K562 (cell line): ENCODE data around the gene C3AR1. TPM values are rescaled to one million over a fixed set of nuclear protein-coding genes. Genes with fewer than 3 reads are reported as not detected.
A peak's percentile ranks its signal among the peaks of the same experiment; 100 is the strongest.

Experiments used
- ATF3 ChIP-seq, 2 experiments: fragments of 450-650 bp in 1 of 2; sonication (generic) in 1 of 2; formaldehyde crosslinking in 1 of 2; IDR thresholded peaks in 1 of 2; conservative IDR thresholded peaks in 1 of 2; 2 replicates each; pipeline versions ENCODE4 v1.6.1 to v1.8.1; 2016 to 2023; ENCODE audit warnings: mild to moderate bottlenecking in 2 of 2, moderate library complexity in 2 of 2, inconsistent platforms in 1 of 2, missing genetic modification reagents in 1 of 2
- BRCA1 ChIP-seq, 2 experiments: fragments of 450-650 bp in 1 of 2; sonication (generic) in 1 of 2; formaldehyde crosslinking in 1 of 2; IDR thresholded peaks; 2 replicates each; pipeline versions ENCODE4 v1.5.0 to v1.6.1; 2017 to 2020; ENCODE audit warnings: mild to moderate bottlenecking in 1 of 2, missing genetic modification reagents in 1 of 2
- BRF1 ChIP-seq: IDR thresholded peaks from 3 replicates; pipeline ENCODE4 v1.6.1; 2011; ENCODE audit warnings: borderline replicate concordance, mild to moderate bottlenecking; ENCODE audit not compliant: insufficient read length; ENCODE audit errors: extremely low read depth
- DDX20 ChIP-seq: fragments of 450-650 bp; IDR thresholded peaks from 2 replicates; pipeline ENCODE4 v1.6.1; 2016; ENCODE audit warnings: missing genetic modification characterization, low read depth, mild to moderate bottlenecking, missing compliant biosample characterization, moderate library complexity
- FOXM1 ChIP-seq, 2 experiments: fragments of 450-650 bp in 1 of 2; sonication (generic) in 1 of 2; formaldehyde crosslinking in 1 of 2; IDR thresholded peaks; 2 replicates each; pipeline versions ENCODE4 v1.6.1 to v1.9.0; 2017 to 2022; ENCODE audit warnings: low read depth in 2 of 2, mild to moderate bottlenecking in 2 of 2, missing genetic modification reagents in 1 of 2, moderate library complexity in 1 of 2
- KAT8 ChIP-seq: fragments of 450-650 bp; IDR thresholded peaks from 2 replicates; pipeline ENCODE4 v1.6.1; 2016; ENCODE audit warnings: low read depth, mild to moderate bottlenecking
- MBD2 ChIP-seq: sonication (generic); IDR thresholded peaks from 2 replicates; pipeline ENCODE4 v1.6.1; 2016; ENCODE audit warnings: low read depth, borderline replicate concordance
- NR0B1 ChIP-seq: fragments of 450-650 bp; IDR thresholded peaks from one replicate; pipeline ENCODE4 v1.6.1; 2018; ENCODE audit warnings: mild to moderate bottlenecking, moderate library complexity; ENCODE audit not compliant: partially characterized antibody
- PML ChIP-seq: IDR thresholded peaks from 2 replicates; pipeline ENCODE4 v1.6.1; 2012; ENCODE audit warnings: low read length, inconsistent platforms
- TAF1 ChIP-seq: IDR thresholded peaks from 2 replicates; pipeline ENCODE4 v1.6.1; 2011; ENCODE audit warnings: mild to moderate bottlenecking, low read length, moderate library complexity; ENCODE audit not compliant: insufficient read depth, control insufficient read depth, severe bottlenecking; ENCODE audit errors: extremely low read depth
- TAF15 ChIP-seq: fragments of 200-400 bp; formaldehyde crosslinking; IDR thresholded peaks from 2 replicates; pipeline ENCODE4 v1.6.1; 2017; ENCODE audit warnings: mild to moderate bottlenecking, low read depth, low read length, moderate library complexity
- TEAD1 ChIP-seq, 2 experiments: fragments of 450-650 bp in 1 of 2; sonication (generic) in 1 of 2; formaldehyde crosslinking; IDR thresholded peaks; 2 replicates each; pipeline versions ENCODE4 v1.4.0 to v1.8.0; 2020 to 2022; ENCODE audit warnings: mild to moderate bottlenecking in 2 of 2, missing genetic modification reagents in 1 of 2
- ZBTB17 ChIP-seq: fragments of 450-650 bp; formaldehyde crosslinking; IDR thresholded peaks from 2 replicates; pipeline ENCODE4 v1.4.0; 2020; ENCODE audit warnings: mild to moderate bottlenecking
- ZNF175 ChIP-seq: fragments of 200-800 bp; sonication (Bioruptor generic); IDR thresholded peaks from 2 replicates; pipeline ENCODE4 v1.6.1; 2016; ENCODE audit warnings: low read depth, mild to moderate bottlenecking, missing genetic modification characterization, missing compliant biosample characterization
- ZNF197 ChIP-seq: fragments of 200-800 bp; sonication (Bioruptor generic); IDR thresholded peaks from 2 replicates; pipeline ENCODE4 v1.6.1; 2016; ENCODE audit warnings: low read depth, missing genetic modification characterization, missing compliant biosample characterization
- ZNF253 ChIP-seq: fragments of 250-450 bp; sonication (Bioruptor Pico); conservative IDR thresholded peaks from 2 replicates; pipeline ENCODE4 v1.6.1; 2021; ENCODE audit warnings: mild to moderate bottlenecking
- polyA plus RNA-seq, 8 experiments: library from polyadenylated mRNA; depleted of rRNA in 4 of 8; stranded (reverse) in 5 of 8; unstranded in 3 of 8; fragments of >200 nt; fragmentation: Nextera tagmentation in 2 of 8; fragmentation: Illumina TruSeq in 1 of 8; extraction: Ambion mirVana in 2 of 8; extraction: Trizol in 1 of 8; gene quantifications; 2 replicates each; pipeline versions ENCODE4 v1.2.1 to v1.2.3, GENCODE V29; 2011 to 2014; ENCODE audit warnings: inconsistent platforms in 1 of 8, missing spikeins in 1 of 8
- total RNA-seq, 7 experiments: library from RNA; depleted of rRNA in 6 of 7; stranded (reverse); fragments of >200 nt in 6 of 7; fragmentation: Illumina TruSeq in 2 of 7; extraction: Trizol in 2 of 7; gene quantifications; 2 replicates each; pipeline versions ENCODE4 v1.2.1 to v1.2.3, GENCODE V29; 2011 to 2021; ENCODE audit warnings: low replicate concordance in 1 of 7
- TF ChIP-seq, protein P1 (sequence below): fragments of 150-350 bp; conservative IDR thresholded peaks from 2 replicates; pipeline ENCODE4 v1.6.1; 2014; ENCODE audit warnings: low read length
- TF ChIP-seq, protein P2 (sequence below): sonication (generic); formaldehyde crosslinking; IDR thresholded peaks from 2 replicates; pipeline ENCODE4 v1.8.0; 2023; ENCODE audit warnings: mild to moderate bottlenecking, missing genetic modification reagents

Gene C3AR1
- total and polyA plus RNA-seq, 9 of the 15 experiments (the other 6 are each of a cell fraction or from before 2014, with no cell fraction given): 2.2 to 12.9 (median 5.3) TPM

- TF ChIP-seq ZNF197 (CRISPR knock-in tag): no peak
- TF ChIP-seq MBD2: no peak
- no peak for TF ChIP-seq PML
- TF ChIP-seq, protein P1, sequence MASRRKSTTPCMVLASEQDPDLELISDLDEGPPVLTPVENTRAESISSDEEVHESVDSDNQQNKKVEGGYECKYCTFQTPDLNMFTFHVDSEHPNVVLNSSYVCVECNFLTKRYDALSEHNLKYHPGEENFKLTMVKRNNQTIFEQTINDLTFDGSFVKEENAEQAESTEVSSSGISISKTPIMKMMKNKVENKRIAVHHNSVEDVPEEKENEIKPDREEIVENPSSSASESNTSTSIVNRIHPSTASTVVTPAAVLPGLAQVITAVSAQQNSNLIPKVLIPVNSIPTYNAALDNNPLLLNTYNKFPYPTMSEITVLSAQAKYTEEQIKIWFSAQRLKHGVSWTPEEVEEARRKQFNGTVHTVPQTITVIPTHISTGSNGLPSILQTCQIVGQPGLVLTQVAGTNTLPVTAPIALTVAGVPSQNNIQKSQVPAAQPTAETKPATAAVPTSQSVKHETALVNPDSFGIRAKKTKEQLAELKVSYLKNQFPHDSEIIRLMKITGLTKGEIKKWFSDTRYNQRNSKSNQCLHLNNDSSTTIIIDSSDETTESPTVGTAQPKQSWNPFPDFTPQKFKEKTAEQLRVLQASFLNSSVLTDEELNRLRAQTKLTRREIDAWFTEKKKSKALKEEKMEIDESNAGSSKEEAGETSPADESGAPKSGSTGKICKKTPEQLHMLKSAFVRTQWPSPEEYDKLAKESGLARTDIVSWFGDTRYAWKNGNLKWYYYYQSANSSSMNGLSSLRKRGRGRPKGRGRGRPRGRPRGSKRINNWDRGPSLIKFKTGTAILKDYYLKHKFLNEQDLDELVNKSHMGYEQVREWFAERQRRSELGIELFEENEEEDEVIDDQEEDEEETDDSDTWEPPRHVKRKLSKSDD: no peak
- no peak for TF ChIP-seq BRF1
- no peak for TF ChIP-seq TAF15
- TF ChIP-seq ZNF253 (CRISPR knock-in tag): no peak
- TF ChIP-seq, protein P2, sequence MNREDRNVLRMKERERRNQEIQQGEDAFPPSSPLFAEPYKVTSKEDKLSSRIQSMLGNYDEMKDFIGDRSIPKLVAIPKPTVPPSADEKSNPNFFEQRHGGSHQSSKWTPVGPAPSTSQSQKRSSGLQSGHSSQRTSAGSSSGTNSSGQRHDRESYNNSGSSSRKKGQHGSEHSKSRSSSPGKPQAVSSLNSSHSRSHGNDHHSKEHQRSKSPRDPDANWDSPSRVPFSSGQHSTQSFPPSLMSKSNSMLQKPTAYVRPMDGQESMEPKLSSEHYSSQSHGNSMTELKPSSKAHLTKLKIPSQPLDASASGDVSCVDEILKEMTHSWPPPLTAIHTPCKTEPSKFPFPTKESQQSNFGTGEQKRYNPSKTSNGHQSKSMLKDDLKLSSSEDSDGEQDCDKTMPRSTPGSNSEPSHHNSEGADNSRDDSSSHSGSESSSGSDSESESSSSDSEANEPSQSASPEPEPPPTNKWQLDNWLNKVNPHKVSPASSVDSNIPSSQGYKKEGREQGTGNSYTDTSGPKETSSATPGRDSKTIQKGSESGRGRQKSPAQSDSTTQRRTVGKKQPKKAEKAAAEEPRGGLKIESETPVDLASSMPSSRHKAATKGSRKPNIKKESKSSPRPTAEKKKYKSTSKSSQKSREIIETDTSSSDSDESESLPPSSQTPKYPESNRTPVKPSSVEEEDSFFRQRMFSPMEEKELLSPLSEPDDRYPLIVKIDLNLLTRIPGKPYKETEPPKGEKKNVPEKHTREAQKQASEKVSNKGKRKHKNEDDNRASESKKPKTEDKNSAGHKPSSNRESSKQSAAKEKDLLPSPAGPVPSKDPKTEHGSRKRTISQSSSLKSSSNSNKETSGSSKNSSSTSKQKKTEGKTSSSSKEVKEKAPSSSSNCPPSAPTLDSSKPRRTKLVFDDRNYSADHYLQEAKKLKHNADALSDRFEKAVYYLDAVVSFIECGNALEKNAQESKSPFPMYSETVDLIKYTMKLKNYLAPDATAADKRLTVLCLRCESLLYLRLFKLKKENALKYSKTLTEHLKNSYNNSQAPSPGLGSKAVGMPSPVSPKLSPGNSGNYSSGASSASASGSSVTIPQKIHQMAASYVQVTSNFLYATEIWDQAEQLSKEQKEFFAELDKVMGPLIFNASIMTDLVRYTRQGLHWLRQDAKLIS: no peak
- no peak for TF ChIP-seq KAT8
- TF ChIP-seq ZBTB17: no peak
- TF ChIP-seq NR0B1: no peak
- TF ChIP-seq TAF1: no peak
- TF ChIP-seq TEAD1 (CRISPR knock-in tag; IDR thresholded peaks at IDR 0.05): no peak
- peak; percentile 71; the same call in 1 of the 2 replicates for TF ChIP-seq ATF3 (IDR thresholded peaks at IDR 0.05)
- TF ChIP-seq ATF3 (CRISPR knock-in tag; conservative IDR thresholded peaks at IDR 0.05): no peak
- no peak for TF ChIP-seq BRCA1 (IDR thresholded peaks at IDR 0.05)
- no peak for TF ChIP-seq BRCA1 (CRISPR knock-in tag; IDR thresholded peaks at IDR 0.05)
- 0 out of 2 replicates have a peak, but pooled peaks have one; percentile 21 for TF ChIP-seq DDX20 (tag)
- no peak for TF ChIP-seq FOXM1 (IDR thresholded peaks at IDR 0.05; ENCODE audit: low read depth)
- no peak for TF ChIP-seq FOXM1 (CRISPR knock-in tag; IDR thresholded peaks at IDR 0.05; ENCODE audit: low read depth)
- no peak for TF ChIP-seq ZNF175 (CRISPR knock-in tag)
These were observed 14.0 kb upstream of the C3AR1 start (continued) for GRCh38 chr12:8080120-8080519.
